Prostate gland (tissue), 2 donors: Measurements from ENCODE around the gene RFPL1. TPM values are rescaled to one million over a fixed set of nuclear protein-coding genes. Genes with fewer than 3 reads are reported as not detected.

Experiments
- DNase-seq: peaks from one replicate; pipeline ENCODE4 v3.0.0-alpha.2; 2019; ENCODE audit warnings: low spot score
- H3K27ac ChIP-seq, 2 donors: fragments of 200-600 bp; sonication (generic); 2 replicates each; pipeline ENCODE4 v1.5.1; 2017 to 2019
- H3K27me3 ChIP-seq: fragments of 200-600 bp; sonication (generic); replicated peaks from 2 replicates; pipeline ENCODE4 v1.5.1; 2019; ENCODE audit not compliant: insufficient read depth
- H3K36me3 ChIP-seq, 2 donors: fragments of 200-600 bp; sonication (generic); 1 replicate in 1 of 2; 2 replicates in 1 of 2; pipeline versions ENCODE4 v1.5.1 to v1.8.1; 2017 to 2019
- H3K4me1 ChIP-seq: fragments of 200-600 bp; sonication (generic); replicated peaks from 2 replicates; pipeline ENCODE4 v1.5.1; 2019
- H3K4me3 ChIP-seq, 2 donors: fragments of 200-600 bp; sonication (generic); 2 replicates each; pipeline ENCODE4 v1.5.1; 2017 to 2019
- H3K9me3 ChIP-seq: fragments of 200-600 bp; sonication (generic); 2 replicates; pipeline ENCODE4 v1.5.1; 2017
- CTCF ChIP-seq, 4 experiments: fragments of 200-600 bp in 2 of 4; fragments of 450-650 bp in 2 of 4; sonication (generic) in 2 of 4; IDR thresholded peaks; 1 replicate in 3 of 4; 2 replicates in 1 of 4; pipeline ENCODE4 v1.5.1; 2016 to 2019; ENCODE audit warnings: antibody characterized with exemption in 4 of 4, mild to moderate bottlenecking in 2 of 4, moderate library complexity in 2 of 4
- POLR2A ChIP-seq: fragments of 450-650 bp; IDR thresholded peaks from one replicate; pipeline ENCODE4 v1.6.1; 2016; ENCODE audit warnings: antibody characterized with exemption, mild to moderate bottlenecking
- POLR2AphosphoS5 ChIP-seq: sonication (generic); formaldehyde crosslinking; IDR thresholded peaks from one replicate; pipeline ENCODE4 v1.6.1; 2017; ENCODE audit warnings: antibody characterized with exemption
- WGBS: methylation state at CpG from one replicate; pipeline ENCODE4 v1.1.5; 2018; 5-methylcytosine and 5-hydroxymethylcytosine counted together
- intact Hi-C: fragments of 100-400 bp; cut with DNase I; formaldehyde crosslinking; loops from one replicate; pipeline ENCODE4 v1.14.2; 2022
- total RNA-seq, 2 donors: library from RNA; depleted of rRNA; stranded (reverse); fragments of >200 nt; gene quantifications; one replicate each; pipeline ENCODE4 v1.1.0, GENCODE V29; 2016

Gene RFPL1
- total RNA-seq, 2 donors from 2014 or later = 1.7 TPM; not detected in 1

- no peak for TF ChIP-seq POLR2A
- TF ChIP-seq CTCF (IDR thresholded peaks at IDR 0.05) = no peak
- Histone ChIP-seq H3K36me3 (no peaks in the 10 kb centered on the region), H3K4me1 (no peaks in the 10 kb centered on the region), H3K27ac (no peak overlapping the region), H3K4me3 (no peak overlapping the region), H3K9me3 (no peaks in the 10 kb centered on the region), H3K27me3 (no peaks in the 10 kb centered on the region)
- intact Hi-C loops = no loop called here
- 48% methylated on average over 5 of the region's 5 CpGs for WGBS
- DNase-seq = no peak
Measured at GRCh38 chr22:29435236-29436136, 2.9 kb upstream of the RFPL1 start.

- Histone ChIP-seq H3K36me3 (no peaks in the 10 kb centered on the region), H3K4me1 (no peaks in the 10 kb centered on the region), H3K9me3 (no peaks in the 10 kb centered on the region), H3K4me3 (no peak overlapping the region), H3K27ac (no peak overlapping the region), H3K27me3 (no peaks in the 10 kb centered on the region)
- no peak for TF ChIP-seq POLR2AphosphoS5
- 58% methylated on average over 1 of the region's 1 CpG for WGBS
- no peak for DNase-seq
- intact Hi-C loops = no loop called here
Measured at GRCh38 chr22:29442976-29443375, 4.6 kb downstream of the RFPL1 start.

DNA sequence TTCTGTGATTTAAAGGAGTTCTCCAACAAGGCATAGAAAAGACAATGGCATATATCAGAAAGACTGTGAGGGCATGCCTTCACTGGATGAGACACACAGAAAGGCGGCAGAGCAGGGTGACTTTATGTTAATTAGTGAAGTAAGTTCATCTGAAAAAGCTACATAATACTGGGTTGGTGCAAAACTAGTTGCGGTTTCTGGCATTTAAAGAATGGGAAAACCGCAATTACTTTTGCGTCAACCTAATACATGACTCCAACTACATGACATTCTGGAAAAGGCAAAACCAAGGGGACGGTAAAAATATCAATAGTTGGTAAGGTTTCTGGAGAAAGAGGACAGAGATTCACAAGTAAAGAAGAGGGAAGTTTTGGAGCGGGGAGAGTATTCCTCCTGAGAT is 5.1 kb downstream of the RFPL1 start:
- WGBS = 67% methylated on average over 6 of the region's 6 CpGs
- Histone ChIP-seq H3K27ac (no peak overlapping the region), H3K36me3 (no peaks in the 10 kb centered on the region), H3K4me3 (no peak overlapping the region), H3K4me1 (no peaks in the 10 kb centered on the region), H3K9me3 (no peaks in the 10 kb centered on the region), H3K27me3 (no peaks in the 10 kb centered on the region)
- intact Hi-C loops = no loop called here
- DNase-seq = no peak
- TF ChIP-seq POLR2AphosphoS5 = no peak
- no peak for TF ChIP-seq CTCF (IDR thresholded peaks at IDR 0.05)
- no peak for TF ChIP-seq POLR2A

DNA sequence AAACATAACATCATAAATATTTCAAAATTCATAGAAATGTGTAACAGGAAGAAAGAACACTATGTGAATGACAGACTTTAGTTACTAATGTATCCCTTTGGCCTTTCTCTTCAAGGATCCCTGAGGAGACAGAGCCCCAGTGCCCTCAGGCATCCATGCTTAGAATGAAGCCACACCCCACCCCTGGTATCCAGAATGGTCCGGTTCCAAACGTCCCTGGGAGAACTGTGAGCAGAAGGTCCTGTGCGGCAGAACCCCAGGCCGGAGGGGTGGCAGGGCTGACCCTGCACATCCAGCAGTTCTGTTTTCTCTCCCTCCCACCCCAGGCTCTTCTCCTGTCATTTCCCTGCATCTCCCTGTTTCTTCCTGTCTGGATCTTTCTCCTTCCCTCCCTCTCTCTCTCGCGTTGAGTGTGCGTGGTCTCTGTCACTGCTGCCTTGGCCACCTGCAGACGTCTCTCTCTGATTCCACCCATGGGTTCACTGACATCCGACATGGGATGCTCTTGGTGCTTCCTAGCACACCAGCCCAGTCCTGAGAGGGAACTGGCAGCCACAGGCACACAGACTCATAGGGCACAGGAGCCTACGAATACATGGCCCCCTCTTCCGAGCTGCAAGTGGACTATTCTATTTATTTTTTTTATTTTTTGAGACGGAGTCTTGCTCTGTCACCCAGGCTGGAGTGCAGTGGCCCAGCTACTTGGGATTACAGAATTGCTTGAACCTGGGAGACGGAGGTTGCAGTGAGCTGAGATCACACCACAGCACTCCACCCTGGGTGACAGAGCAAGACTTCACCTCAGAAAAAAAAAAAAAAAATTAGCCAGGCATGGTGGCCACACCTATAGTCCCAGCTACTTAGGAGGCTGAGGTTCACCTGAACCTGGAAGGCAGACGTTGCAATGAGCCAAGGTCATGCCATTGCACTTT is 5.7 kb downstream of the RFPL1 start:
- no peak for TF ChIP-seq POLR2AphosphoS5
- no peak for TF ChIP-seq POLR2A
- TF ChIP-seq CTCF (IDR thresholded peaks at IDR 0.05) = no peak
- Histone ChIP-seq H3K4me1 (no peaks in the 10 kb centered on the region), H3K27me3 (no peaks in the 10 kb centered on the region), H3K27ac (no peak overlapping the region), H3K36me3 (no peaks in the 10 kb centered on the region), H3K9me3 (no peaks in the 10 kb centered on the region), H3K4me3 (no peak overlapping the region)
- intact Hi-C loops = no loop called here
- DNase-seq = no peak
- 53% methylated on average over 14 of the region's 14 CpGs for WGBS

DNA sequence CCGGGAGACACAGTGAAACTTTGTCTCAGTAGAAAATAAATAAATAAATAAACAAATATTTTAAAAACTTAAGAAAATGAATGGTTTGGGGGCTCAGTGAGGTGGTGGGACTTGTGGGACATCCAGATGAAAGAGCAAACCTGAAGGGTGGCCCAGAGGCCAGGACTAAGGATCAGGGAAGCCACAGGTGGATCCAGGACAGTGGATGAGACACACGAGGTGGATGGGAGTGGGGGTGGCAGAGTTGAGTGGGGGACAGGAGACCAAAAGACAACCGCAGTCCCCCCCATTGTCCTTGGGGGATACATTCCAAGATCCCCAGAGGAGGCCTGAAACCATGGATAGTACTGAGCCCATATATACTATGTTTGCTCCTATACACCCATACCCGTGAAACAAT is 7.1 kb downstream of the RFPL1 start:
- no peaks in the 10 kb centered on the region for H3K36me3 ChIP-seq
- intact Hi-C loops = no loop called here
- no peak overlapping the region for H3K27ac ChIP-seq
- no peaks in the 10 kb centered on the region for H3K4me1 ChIP-seq
- no peak for DNase-seq
- WGBS = 87% methylated on average over 4 of the region's 4 CpGs
- no peaks in the 10 kb centered on the region for H3K27me3 ChIP-seq
- H3K4me3 ChIP-seq = no peak overlapping the region
- TF ChIP-seq CTCF (IDR thresholded peaks at IDR 0.05) (no peak), POLR2AphosphoS5 (no peak), POLR2A (no peak)
- no peaks in the 10 kb centered on the region for H3K9me3 ChIP-seq
